Measurements from ENCODE around the gene MRPL50.

MRPL50 gene

DNA sequence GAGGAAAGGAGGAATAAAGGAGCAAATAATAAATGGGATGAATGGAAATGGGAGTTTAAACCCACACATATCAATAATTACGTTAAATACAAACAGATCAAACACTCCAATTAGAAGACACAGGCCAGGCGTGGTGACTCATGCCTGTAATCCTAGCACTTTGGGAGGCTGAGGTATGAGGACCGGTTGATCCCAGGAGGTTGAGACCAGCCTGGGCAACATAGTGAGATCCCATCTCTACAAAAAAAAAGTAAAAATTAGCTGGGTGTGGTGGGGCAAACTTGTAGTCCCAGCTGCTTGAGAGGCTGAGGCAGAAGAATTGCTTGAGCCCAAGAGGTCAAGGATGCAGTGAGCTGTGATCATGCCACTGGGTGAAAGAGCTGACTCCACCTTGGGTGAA is 17.3 kb downstream of the MRPL50 start:
- no peak for DNase-seq (ENCODE audit: low read depth)
- TF ChIP-seq, protein P1, sequence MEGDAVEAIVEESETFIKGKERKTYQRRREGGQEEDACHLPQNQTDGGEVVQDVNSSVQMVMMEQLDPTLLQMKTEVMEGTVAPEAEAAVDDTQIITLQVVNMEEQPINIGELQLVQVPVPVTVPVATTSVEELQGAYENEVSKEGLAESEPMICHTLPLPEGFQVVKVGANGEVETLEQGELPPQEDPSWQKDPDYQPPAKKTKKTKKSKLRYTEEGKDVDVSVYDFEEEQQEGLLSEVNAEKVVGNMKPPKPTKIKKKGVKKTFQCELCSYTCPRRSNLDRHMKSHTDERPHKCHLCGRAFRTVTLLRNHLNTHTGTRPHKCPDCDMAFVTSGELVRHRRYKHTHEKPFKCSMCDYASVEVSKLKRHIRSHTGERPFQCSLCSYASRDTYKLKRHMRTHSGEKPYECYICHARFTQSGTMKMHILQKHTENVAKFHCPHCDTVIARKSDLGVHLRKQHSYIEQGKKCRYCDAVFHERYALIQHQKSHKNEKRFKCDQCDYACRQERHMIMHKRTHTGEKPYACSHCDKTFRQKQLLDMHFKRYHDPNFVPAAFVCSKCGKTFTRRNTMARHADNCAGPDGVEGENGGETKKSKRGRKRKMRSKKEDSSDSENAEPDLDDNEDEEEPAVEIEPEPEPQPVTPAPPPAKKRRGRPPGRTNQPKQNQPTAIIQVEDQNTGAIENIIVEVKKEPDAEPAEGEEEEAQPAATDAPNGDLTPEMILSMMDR (IDR thresholded peaks at IDR 0.05; ENCODE audit: low read depth, low read length, missing control alignments) = no peak
- H3K4me3 ChIP-seq (ENCODE audit: low read depth, low read length) = no peak overlapping the region

DNA sequence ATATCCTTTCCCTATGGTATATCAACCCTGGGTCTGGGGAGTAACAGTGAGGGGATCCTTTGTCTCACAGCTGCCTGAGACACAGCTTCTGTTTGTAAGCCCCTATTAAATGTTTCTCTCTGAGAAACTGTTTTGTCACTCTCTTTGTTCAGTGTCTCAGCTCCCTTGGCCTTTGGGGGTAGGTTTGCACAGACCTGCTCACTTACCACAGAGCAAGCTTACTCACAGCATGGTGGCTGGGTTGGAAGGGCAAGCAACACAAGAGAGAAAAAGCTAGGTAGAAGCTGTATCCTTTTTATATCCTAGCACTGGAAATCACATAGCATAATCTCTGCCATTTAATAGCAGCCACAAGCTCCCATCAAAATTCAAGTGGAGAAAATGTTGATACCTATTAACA is 18.1 kb downstream of the MRPL50 start:
- TF ChIP-seq, protein P1 (IDR thresholded peaks at IDR 0.05; ENCODE audit: low read depth, low read length, missing control alignments) = no peak
- DNase-seq (ENCODE audit: low read depth) = no peak
- no peak overlapping the region for H3K4me3 ChIP-seq (ENCODE audit: low read depth, low read length)

DNA sequence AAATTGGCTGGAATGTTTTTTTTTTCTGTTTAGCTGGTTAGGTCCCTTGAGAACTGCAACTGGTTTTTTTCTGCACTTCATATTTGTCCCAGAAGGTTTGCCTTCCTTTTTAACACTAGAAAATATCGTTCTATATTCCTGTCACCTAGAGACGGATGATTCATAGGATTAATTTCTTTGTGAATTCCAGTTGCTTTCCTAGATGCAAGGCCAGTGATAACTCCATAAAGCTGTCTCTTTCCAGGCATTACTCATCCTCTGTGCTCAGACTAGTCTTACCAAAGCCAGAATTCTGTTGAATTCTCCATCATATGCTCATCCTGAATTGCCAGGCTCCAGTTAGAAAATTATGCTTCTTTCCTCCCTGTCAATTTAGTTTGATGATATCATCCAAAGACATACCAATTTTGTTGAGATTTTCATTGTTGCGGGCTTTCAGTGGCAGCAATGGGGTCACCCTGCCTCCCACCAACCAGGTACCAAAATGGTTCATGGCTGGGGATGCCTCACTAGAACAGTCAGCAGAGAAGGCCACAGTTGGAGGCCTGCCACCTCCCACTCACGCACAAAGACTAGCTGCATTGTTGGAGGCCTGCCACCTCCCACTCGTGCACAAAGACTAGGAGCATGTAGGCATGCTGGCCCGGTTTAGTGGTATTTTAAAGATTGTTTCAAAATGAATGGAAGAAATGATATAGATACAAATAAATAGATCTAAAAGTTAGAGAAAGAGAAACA is 22.1 kb downstream of the MRPL50 start:
- no peak overlapping the region for H3K4me3 ChIP-seq (ENCODE audit: low read depth, low read length)
- DNase-seq (ENCODE audit: low read depth) = no peak
- TF ChIP-seq, protein P1 (IDR thresholded peaks at IDR 0.05; ENCODE audit: low read depth, low read length, missing control alignments) = no peak

DNA sequence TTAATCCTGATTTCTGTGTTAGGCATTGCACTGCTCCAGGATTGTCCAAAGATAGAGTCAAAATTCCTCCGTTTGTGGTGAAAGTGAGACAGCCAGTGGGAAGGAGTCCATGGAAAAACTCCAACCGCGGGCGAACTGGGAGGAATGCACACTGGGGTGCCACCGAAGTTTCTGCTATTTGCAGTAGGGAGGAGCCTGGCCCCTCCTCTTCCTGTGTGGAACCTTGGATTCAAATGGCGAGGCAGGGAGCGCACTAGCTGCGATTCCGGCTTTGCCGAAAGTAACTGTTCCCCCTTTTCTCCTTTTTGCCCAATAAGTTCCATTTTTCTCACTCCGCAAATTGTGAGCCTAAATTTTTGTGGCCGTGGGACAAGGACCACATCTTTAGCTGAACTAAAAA is 22.9 kb downstream of the MRPL50 start:
- no peak overlapping the region for H3K4me3 ChIP-seq (ENCODE audit: low read depth, low read length)
- TF ChIP-seq, protein P1 (IDR thresholded peaks at IDR 0.05; ENCODE audit: low read depth, low read length, missing control alignments) = no peak
- DNase-seq (ENCODE audit: low read depth) = no peak

DNA sequence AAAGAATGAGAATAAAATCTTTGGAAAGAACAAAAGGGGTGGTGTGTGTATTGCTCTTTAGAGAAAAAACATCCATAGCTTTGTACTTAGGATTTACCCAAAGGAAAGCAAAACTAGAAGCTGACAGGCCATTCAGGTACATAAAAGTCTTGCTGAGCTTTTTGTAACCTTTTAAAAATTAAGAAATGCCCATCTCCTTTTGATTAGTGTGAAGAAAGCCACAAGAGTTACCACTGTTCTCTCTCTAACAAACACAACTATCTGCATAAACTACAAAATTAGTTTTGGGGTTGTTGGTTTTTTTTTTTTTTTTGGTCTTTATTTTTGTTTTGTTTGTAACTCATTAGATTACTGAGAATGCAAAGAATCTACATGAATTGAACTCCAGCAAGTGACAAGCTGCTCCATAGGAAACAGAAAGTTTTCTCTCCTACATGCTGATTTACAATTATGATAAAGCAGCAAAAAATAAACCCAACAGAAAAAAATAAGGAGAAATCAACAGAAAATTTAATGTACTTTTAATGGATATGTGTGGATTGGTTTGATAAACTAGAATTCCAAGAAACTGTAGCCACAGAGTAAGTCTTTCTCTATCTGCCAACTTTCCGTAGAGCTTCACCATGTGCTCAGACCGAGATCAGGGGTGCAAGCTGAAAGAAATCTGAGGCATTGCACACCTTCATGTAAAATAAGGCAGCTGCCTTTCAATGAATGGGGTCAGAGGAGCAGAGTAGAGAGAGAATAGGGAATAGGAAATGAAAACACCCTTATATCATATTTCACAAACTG is 25.9 kb downstream of the MRPL50 start:
- TF ChIP-seq, protein P1 (IDR thresholded peaks at IDR 0.05; ENCODE audit: low read depth, low read length, missing control alignments) = no peak
- no peak for DNase-seq (ENCODE audit: low read depth)
- no peak overlapping the region for H3K4me3 ChIP-seq (ENCODE audit: low read depth, low read length)

DNA sequence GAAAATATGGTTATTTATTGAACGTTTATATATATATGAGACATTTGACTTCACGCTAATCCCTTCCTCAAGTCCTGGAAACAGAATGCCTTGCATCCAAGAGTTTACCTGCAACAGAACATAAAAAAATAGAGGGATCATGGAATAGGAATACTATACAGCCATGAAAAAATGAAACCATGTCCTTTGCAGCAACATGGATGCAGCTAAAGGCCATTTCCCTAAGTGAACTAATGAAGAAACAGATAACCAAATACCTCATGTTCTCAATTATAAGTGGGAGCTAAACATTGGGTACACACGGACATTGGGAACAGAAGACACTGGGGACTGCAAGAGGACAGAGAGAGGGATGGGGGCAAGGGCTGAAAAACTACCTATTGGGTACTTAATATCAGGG is 26.6 kb downstream of the MRPL50 start:
- no peak overlapping the region for H3K4me3 ChIP-seq (ENCODE audit: low read depth, low read length)
- DNase-seq (ENCODE audit: low read depth) = no peak
- TF ChIP-seq, protein P1 (IDR thresholded peaks at IDR 0.05; ENCODE audit: low read depth, low read length, missing control alignments) = no peak
